Brain microvascular endothelial cell (primary cell): ENCODE data around the gene DTNB.
"Not testable (repeated sequence)": the region's sequence is repeated elsewhere in the genome, so short reads cannot be mapped to it uniquely, and the experiment has no call there.

Experiments
- DNase-seq: peaks from one replicate; pipeline ENCODE4 v3.0.0-alpha.2; 2020
- H3K27ac ChIP-seq: fragments of 250-450 bp; sonication (Bioruptor Pico); 2 replicates; pipeline ENCODE4 v1.5.1; 2020; ENCODE audit warnings: mild to moderate bottlenecking, moderate library complexity
- H3K27me3 ChIP-seq: fragments of 250-450 bp; sonication (Bioruptor Pico); replicated peaks from 2 replicates; pipeline ENCODE4 v1.5.1; 2020; ENCODE audit warnings: mild to moderate bottlenecking
- H3K36me3 ChIP-seq: fragments of 250-450 bp; sonication (Bioruptor Pico); replicated peaks from 2 replicates; pipeline ENCODE4 v1.5.1; 2020; ENCODE audit warnings: mild to moderate bottlenecking
- H3K4me3 ChIP-seq: 2 replicates; pipeline ENCODE4 v1.5.1; 2011; ENCODE audit warnings: low read depth, mild to moderate bottlenecking, control low read depth, low read length, moderate library complexity
- CTCF ChIP-seq: IDR thresholded peaks from 2 replicates; pipeline ENCODE4 v1.5.1; 2011; ENCODE audit warnings: low read depth, mild to moderate bottlenecking, moderate library complexity, low read length, control low read depth, inconsistent platforms; ENCODE audit errors: missing control alignments
- in situ Hi-C: cut with HindIII; loops from 2 replicates; pipeline ENCODE4 v1.10.0; 2017; ENCODE audit warnings: low sequenced_read_pairs, low pct_ligation_motif_present

The DTNB gene

DNA sequence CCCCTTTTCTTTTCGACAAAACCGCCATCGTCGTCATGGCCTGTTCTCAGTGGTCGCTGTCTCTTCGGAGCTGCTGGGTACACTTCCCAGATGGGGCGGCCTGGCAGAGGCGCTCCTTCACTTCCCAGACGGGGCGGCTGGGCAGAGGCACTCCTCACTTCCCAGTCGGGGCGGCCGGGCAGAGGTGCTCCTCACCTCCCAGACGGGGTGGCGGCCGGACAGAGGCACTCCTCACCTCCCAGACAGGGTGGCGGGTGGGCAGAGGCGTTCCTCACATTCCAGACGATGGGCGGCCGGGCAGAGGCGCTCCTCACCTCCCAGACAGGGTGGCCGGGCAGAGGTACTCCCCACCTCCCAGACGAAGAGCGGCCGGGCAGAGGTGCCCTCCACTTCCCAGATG, 138.9 kb downstream of the DTNB start:
- Histone ChIP-seq H3K36me3 (no peaks in the 10 kb centered on the region), H3K27me3 (no peaks in the 10 kb centered on the region), H3K4me3 (no peak overlapping the region), H3K27ac (no peak overlapping the region)
- in situ Hi-C loops: no loop called here
- DNase-seq: no peak
- TF ChIP-seq CTCF: no peak

GRCh38 chr2:25533771-25534170, 139.6 kb downstream of the DTNB start:
- in situ Hi-C loops, H3K27ac ChIP-seq, H3K36me3 ChIP-seq: not testable (repeated sequence)

GRCh38 chr2:25532521-25532920, 140.9 kb downstream of the DTNB start:
- H3K27me3 ChIP-seq: no peaks in the 10 kb centered on the region
- H3K27ac ChIP-seq: no peak overlapping the region
- no peak overlapping the region for H3K4me3 ChIP-seq
- in situ Hi-C loops: no loop called here
- no peak for DNase-seq
- no peak for TF ChIP-seq CTCF
- H3K36me3 ChIP-seq: no peaks in the 10 kb centered on the region

More at GRCh38 chr2:25533771-25534170, 139.6 kb downstream of the DTNB start:
- not testable (repeated sequence) for DNase-seq, H3K27me3 ChIP-seq, H3K4me3 ChIP-seq

DNA sequence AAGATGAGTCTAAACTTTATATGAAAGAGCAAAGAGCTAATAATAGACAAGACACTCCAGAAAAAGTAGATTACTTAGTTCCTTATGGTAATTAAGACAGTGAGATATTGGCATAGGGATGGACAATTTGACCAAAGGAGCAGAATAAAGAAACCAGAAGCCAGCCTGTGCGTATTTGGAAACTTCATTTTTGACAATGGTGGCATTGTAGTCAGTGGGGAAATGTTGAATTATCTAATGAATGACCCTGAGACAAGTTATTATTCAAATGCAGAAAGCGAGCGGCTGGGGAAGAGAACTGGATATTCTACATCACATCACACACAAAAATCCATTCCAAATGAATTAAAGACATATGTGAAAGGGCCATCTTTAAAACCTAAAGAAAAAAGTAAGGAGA, 144.3 kb downstream of the DTNB start:
- Histone ChIP-seq H3K27ac (no peak overlapping the region), H3K36me3 (no peaks in the 10 kb centered on the region), H3K4me3 (no peak overlapping the region), H3K27me3 (no peaks in the 10 kb centered on the region)
- no peak for TF ChIP-seq CTCF
- in situ Hi-C loops: no loop called here
- no peak for DNase-seq

DNA sequence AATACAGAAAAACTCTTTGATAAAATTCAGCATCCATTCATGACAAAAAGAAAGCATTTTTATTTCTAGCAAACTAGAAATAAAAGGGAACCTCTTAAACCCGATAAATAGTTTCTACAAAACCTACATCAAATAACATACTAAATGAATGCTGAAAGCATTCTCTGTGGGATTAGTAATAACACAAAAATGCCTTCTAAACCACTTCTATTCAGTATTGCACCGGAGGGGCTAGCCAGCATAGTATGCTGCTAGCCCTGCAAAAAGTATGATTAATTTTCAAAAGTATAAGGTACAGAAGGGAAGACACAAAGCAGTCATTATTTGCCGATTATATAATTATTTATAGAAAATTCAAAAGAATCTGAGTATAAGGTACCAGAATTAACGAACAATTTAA, 145.2 kb downstream of the DTNB start:
- in situ Hi-C loops: no loop called here
- Histone ChIP-seq H3K36me3 (no peaks in the 10 kb centered on the region), H3K27ac (no peak overlapping the region), H3K4me3 (no peak overlapping the region), H3K27me3 (no peaks in the 10 kb centered on the region)
- no peak for TF ChIP-seq CTCF
- DNase-seq: peak; percentile 42

DNA sequence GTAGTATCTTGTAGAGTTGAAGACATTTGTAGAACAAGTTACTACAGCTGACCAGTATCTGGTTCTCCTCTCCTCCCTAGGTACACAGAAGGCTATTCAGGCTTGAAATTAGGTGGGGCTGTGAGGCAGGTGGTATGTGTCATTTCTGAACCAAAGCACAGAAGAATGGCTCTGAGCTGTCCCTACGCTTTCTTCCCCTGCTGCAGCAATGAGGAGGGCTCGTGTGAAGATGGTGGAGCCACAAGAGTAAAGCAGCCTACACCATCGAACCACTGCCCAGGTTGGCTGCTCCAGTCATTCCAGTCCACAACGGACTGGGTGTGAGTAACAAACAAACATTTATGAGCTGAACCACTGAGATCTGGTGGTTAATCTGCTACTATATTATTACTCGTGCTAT, 148.9 kb downstream of the DTNB start:
- Histone ChIP-seq H3K27ac (no peak overlapping the region), H3K4me3 (no peak overlapping the region), H3K36me3 (no peaks in the 10 kb centered on the region), H3K27me3 (no peaks in the 10 kb centered on the region)
- no peak for TF ChIP-seq CTCF
- DNase-seq: no peak
- in situ Hi-C loops: no loop called here
